Right lobe of liver (tissue), 4 donors: ENCODE data around the gene METTL14.

Experiments
- POLR2A ChIP-seq: fragments of 450-650 bp; IDR thresholded peaks from one replicate; pipeline ENCODE4 v1.6.1; 2017; ENCODE audit warnings: antibody characterized with exemption, mild to moderate bottlenecking
- TF ChIP-seq, protein P1 (sequence below), 4 donors: fragments of 200-600 bp in 3 of 4; fragments of 450-650 bp in 1 of 4; IDR thresholded peaks; one replicate each; pipeline versions ENCODE4 v1.5.1 to v1.8.0; 2016 to 2022; ENCODE audit warnings: antibody characterized with exemption in 4 of 4, mild to moderate bottlenecking in 2 of 4
- donor health status: DM: no; HTN: no; CAD: no.
- donor health status: DM: no; HTN: no; CAD: no.
- donor health status: DM: no; HTN: yes; CAD: no.

- TF ChIP-seq, protein P1, sequence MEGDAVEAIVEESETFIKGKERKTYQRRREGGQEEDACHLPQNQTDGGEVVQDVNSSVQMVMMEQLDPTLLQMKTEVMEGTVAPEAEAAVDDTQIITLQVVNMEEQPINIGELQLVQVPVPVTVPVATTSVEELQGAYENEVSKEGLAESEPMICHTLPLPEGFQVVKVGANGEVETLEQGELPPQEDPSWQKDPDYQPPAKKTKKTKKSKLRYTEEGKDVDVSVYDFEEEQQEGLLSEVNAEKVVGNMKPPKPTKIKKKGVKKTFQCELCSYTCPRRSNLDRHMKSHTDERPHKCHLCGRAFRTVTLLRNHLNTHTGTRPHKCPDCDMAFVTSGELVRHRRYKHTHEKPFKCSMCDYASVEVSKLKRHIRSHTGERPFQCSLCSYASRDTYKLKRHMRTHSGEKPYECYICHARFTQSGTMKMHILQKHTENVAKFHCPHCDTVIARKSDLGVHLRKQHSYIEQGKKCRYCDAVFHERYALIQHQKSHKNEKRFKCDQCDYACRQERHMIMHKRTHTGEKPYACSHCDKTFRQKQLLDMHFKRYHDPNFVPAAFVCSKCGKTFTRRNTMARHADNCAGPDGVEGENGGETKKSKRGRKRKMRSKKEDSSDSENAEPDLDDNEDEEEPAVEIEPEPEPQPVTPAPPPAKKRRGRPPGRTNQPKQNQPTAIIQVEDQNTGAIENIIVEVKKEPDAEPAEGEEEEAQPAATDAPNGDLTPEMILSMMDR (IDR thresholded peaks at IDR 0.05): no peak
- no peak for TF ChIP-seq POLR2A
Observed at GRCh38 chr4:118683513-118683912, 1.7 kb upstream of the METTL14 start.
